ENCODE data around the gene CLMP.

CLMP gene

GRCh38 chr11:123065621-123066020 is 129.4 kb downstream of the CLMP start:
- Histone ChIP-seq H4K8ac (ENCODE audit: low read length) (no peak overlapping the region), H3K36me3 (ENCODE audit: control insufficient read depth in 1 of 2, insufficient read depth in 2 of 2, low read depth in 1 of 2, low read length in 2 of 2) (peaks cover 0 to 29% of the 10 kb centered on the region in 2 experiments), H2BK5ac (ENCODE audit: low read depth, low read length, poor library complexity, severe bottlenecking) (no peak overlapping the region), H2BK120ac (ENCODE audit: low read depth, low read length) (no peak overlapping the region), H4K91ac (ENCODE audit: low read length) (no peak overlapping the region), H3K18ac (ENCODE audit: low read depth in 1 of 2, low read length in 2 of 2) (no peak overlapping the region), H3K79me1 (replicated peaks; ENCODE audit: low read length, poor library complexity, severe bottlenecking) (peaks cover 11% of the 10 kb centered on the region), H3K14ac (ENCODE audit: low read length in 2 of 2) (no peak overlapping the region), H3K23ac (ENCODE audit: low read length in 2 of 2) (no peak overlapping the region), H3K27me3 (ENCODE audit: control insufficient read depth in 1 of 2, insufficient read depth in 1 of 2, low read length in 2 of 2) (no peaks in the 10 kb centered on the region), H2AFZ (ENCODE audit: low read depth, low read length) (no peak overlapping the region), H3K4me2 (ENCODE audit: low read length, poor library complexity, severe bottlenecking) (no peak overlapping the region), H3K4ac (ENCODE audit: low read depth in 1 of 2, low read length in 2 of 2) (no peak overlapping the region), H3K9ac (ENCODE audit: low read length) (peak overlapping the region; percentile 3), H3K4me3 (ENCODE audit: insufficient read depth in 1 of 2, low read depth in 1 of 2, low read length in 2 of 2) (no peak overlapping the region), H3K27ac (ENCODE audit: low read length, poor library complexity, severe bottlenecking) (no peak overlapping the region), H2BK15ac (ENCODE audit: low read depth, poor library complexity, severe bottlenecking) (no peak overlapping the region), H2BK12ac (ENCODE audit: low read length in 2 of 2) (no peak overlapping the region), H2AK5ac (ENCODE audit: low read length, severe bottlenecking) (no peak overlapping the region), H3K9me3 (ENCODE audit: control insufficient read depth, low read length) (no peaks in the 10 kb centered on the region), H3K4me1 (ENCODE audit: control insufficient read depth, insufficient read depth, low read depth, low read length) (peaks cover 2% of the 10 kb centered on the region)
- DNase-seq, result no peak
- WGBS, result 100% methylated on average over 1 of the region's 2 CpGs

DNA sequence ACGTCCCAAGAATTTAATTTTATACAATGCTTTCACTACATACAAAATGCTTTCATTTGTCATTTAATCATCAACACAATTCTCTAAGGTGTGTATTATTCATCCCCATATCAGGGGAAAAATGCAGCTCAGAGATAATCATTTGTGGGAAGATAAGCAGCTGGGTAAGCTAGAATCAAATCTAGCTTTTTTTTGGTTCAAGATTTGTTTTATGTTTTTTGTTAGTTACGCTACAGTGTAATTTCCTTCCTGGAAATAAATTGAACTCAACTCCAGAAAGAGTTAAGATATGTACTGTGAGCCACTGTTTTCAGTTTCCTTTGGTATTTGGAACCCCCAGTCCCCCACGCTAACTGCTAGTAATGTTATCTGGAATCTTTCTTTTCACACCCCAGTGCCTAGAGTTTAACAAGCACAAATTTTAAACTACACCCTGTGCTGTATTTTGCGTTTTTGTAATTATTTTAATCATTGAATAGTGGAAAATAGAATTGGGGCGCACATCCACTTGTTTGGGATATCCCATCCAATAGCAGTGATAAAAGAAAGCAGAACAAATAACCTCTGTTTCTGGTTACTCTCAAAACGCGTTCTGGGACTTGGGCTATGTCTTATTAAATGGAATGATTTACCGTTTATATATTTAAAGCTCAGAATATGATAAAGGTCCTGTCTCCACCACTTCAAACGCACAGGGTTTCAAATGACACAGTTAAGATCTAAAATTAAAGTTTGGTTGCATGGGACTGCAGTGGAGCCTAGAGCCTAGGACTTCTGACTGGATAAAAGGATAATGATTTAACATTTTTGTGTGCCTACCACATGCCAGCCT is 131.0 kb downstream of the CLMP start:
- H3K9ac ChIP-seq (ENCODE audit: low read length), result peak overlapping the region; percentile 99
- H4K8ac ChIP-seq (ENCODE audit: low read length), result no peak overlapping the region
- H3K79me1 ChIP-seq (replicated peaks; ENCODE audit: low read length, poor library complexity, severe bottlenecking), result peaks cover 11% of the 10 kb centered on the region
- no peak overlapping the region for H2BK15ac ChIP-seq (ENCODE audit: low read depth, poor library complexity, severe bottlenecking)
- H3K27me3 ChIP-seq (ENCODE audit: control insufficient read depth in 1 of 2, insufficient read depth in 1 of 2, low read length in 2 of 2), result no peaks in the 10 kb centered on the region
- H3K27ac ChIP-seq (ENCODE audit: low read length, poor library complexity, severe bottlenecking), result peak overlapping the region; percentile 98
- H3K4me1 ChIP-seq (ENCODE audit: control insufficient read depth, insufficient read depth, low read depth, low read length), result peaks cover 2% of the 10 kb centered on the region
- H3K36me3 ChIP-seq (ENCODE audit: control insufficient read depth in 1 of 2, insufficient read depth in 2 of 2, low read depth in 1 of 2, low read length in 2 of 2), result peaks cover 4 to 29% of the 10 kb centered on the region in 2 experiments
- no peak overlapping the region for H2BK12ac ChIP-seq (ENCODE audit: low read length in 2 of 2)
- no peaks in the 10 kb centered on the region for H3K9me3 ChIP-seq (ENCODE audit: control insufficient read depth, low read length)
- no peak overlapping the region for H4K91ac ChIP-seq (ENCODE audit: low read length)
- H3K4ac ChIP-seq (ENCODE audit: low read depth in 1 of 2, low read length in 2 of 2), result no peak overlapping the region
- H3K4me2 ChIP-seq (ENCODE audit: low read length, poor library complexity, severe bottlenecking), result peak overlapping the region; percentile 45
- 84% methylated on average over 5 of the region's 9 CpGs for WGBS
- no peak for DNase-seq
- peak overlapping the region; percentile 8 for H2AK5ac ChIP-seq (ENCODE audit: low read length, severe bottlenecking)
- no peak overlapping the region for H2AFZ ChIP-seq (ENCODE audit: low read depth, low read length)
- no peak overlapping the region for H3K18ac ChIP-seq (ENCODE audit: low read depth in 1 of 2, low read length in 2 of 2)
- H3K23ac ChIP-seq (ENCODE audit: low read length in 2 of 2), result no peak overlapping the region
- peak overlapping the region; percentile 25 for H2BK5ac ChIP-seq (ENCODE audit: low read depth, low read length, poor library complexity, severe bottlenecking)
- H3K14ac ChIP-seq (ENCODE audit: low read length in 2 of 2), result no peak overlapping the region
- H3K4me3 ChIP-seq (ENCODE audit: insufficient read depth in 1 of 2, low read depth in 1 of 2, low read length in 2 of 2), result peak overlapping the region in 1 of 2 experiments; percentile 81
- no peak overlapping the region for H2BK120ac ChIP-seq (ENCODE audit: low read depth, low read length)

- Histone ChIP-seq H3K4ac (ENCODE audit: low read depth in 1 of 2, low read length in 2 of 2) (peak overlapping the region; percentile 85 to 98), H2BK12ac (ENCODE audit: low read length in 2 of 2) (peak overlapping the region in 1 of 2 experiments; percentile 56), H2BK15ac (ENCODE audit: low read depth, poor library complexity, severe bottlenecking) (peak overlapping the region; percentile 99), H3K79me1 (replicated peaks; ENCODE audit: low read length, poor library complexity, severe bottlenecking) (peaks cover 11% of the 10 kb centered on the region), H3K36me3 (ENCODE audit: control insufficient read depth in 1 of 2, insufficient read depth in 2 of 2, low read depth in 1 of 2, low read length in 2 of 2) (peaks cover 4 to 30% of the 10 kb centered on the region in 2 experiments), H3K4me1 (ENCODE audit: control insufficient read depth, insufficient read depth, low read depth, low read length) (peaks cover 2% of the 10 kb centered on the region), H3K23ac (ENCODE audit: low read length in 2 of 2) (peak overlapping the region; percentile 6 to 37), H3K27me3 (ENCODE audit: control insufficient read depth in 1 of 2, insufficient read depth in 1 of 2, low read length in 2 of 2) (no peaks in the 10 kb centered on the region), H2AK5ac (ENCODE audit: low read length, severe bottlenecking) (peak overlapping the region; percentile 60), H3K9ac (ENCODE audit: low read length) (peak overlapping the region; percentile 99), H3K4me3 (ENCODE audit: insufficient read depth in 1 of 2, low read depth in 1 of 2, low read length in 2 of 2) (peak overlapping the region; percentile 69 to 81), H3K9me3 (ENCODE audit: control insufficient read depth, low read length) (no peaks in the 10 kb centered on the region), H3K14ac (ENCODE audit: low read length in 2 of 2) (peak overlapping the region; percentile 45 to 99), H4K91ac (ENCODE audit: low read length) (peak overlapping the region; percentile 98), H3K27ac (ENCODE audit: low read length, poor library complexity, severe bottlenecking) (peak overlapping the region; percentile 98), H3K4me2 (ENCODE audit: low read length, poor library complexity, severe bottlenecking) (peak overlapping the region; percentile 39), H3K18ac (ENCODE audit: low read depth in 1 of 2, low read length in 2 of 2) (peak overlapping the region; percentile 98 to 100), H2AFZ (ENCODE audit: low read depth, low read length) (peak overlapping the region; percentile 64), H2BK120ac (ENCODE audit: low read depth, low read length) (peak overlapping the region; percentile 100), H4K8ac (ENCODE audit: low read length) (peak overlapping the region; percentile 100), H2BK5ac (ENCODE audit: low read depth, low read length, poor library complexity, severe bottlenecking) (peak overlapping the region; percentile 100)
- peak; percentile 78 for DNase-seq
- 4% methylated on average over 35 of the region's 37 CpGs for WGBS
These were observed 131.9 kb downstream of the CLMP start for GRCh38 chr11:123062892-123063825.
